Daoy (cell line): ENCODE data around the gene DCLK1. TPM values are rescaled to one million over a fixed set of nuclear protein-coding genes. Genes with fewer than 3 reads are reported as not detected.
A peak's percentile ranks its signal among the peaks of the same experiment; 100 is the strongest.

ENCODE experiments used
- DNase-seq: peaks from one replicate; pipeline ENCODE4 v3.0.0-alpha.2; 2015; ENCODE audit warnings: low read depth
- total RNA-seq: library from RNA; depleted of rRNA; stranded (reverse); fragments of >200 nt; shearing (Covaris generic); gene quantifications from 2 replicates; pipeline ENCODE4 v1.2.3, GENCODE V29; 2014

The DCLK1 gene
- total RNA-seq, 1 experiment from 2014 or later = 7.0 TPM

- no peak for DNase-seq
Observed at GRCh38 chr13:35903075-35903474, 228.1 kb downstream of the DCLK1 start.

GRCh38 chr13:35898041-35898440 is 233.1 kb downstream of the DCLK1 start:
- no peak for DNase-seq

- DNase-seq = no peak
Observed at GRCh38 chr13:35894636-35895035, 236.5 kb downstream of the DCLK1 start.

- no peak for DNase-seq
Observed at GRCh38 chr13:35892837-35893814, 238.1 kb downstream of the DCLK1 start.

- peak; percentile 62 for DNase-seq
Observed at GRCh38 chr13:35891507-35892441, 239.4 kb downstream of the DCLK1 start.

GRCh38 chr13:35889560-35889959 is 241.6 kb downstream of the DCLK1 start:
- DNase-seq = no peak

- DNase-seq = no peak
Observed at GRCh38 chr13:35888981-35889380, 242.2 kb downstream of the DCLK1 start.

- peak; percentile 36 for DNase-seq
Observed at GRCh38 chr13:35888457-35888883, 242.7 kb downstream of the DCLK1 start.

GRCh38 chr13:35887115-35887666 is 244.0 kb downstream of the DCLK1 start:
- no peak for DNase-seq

- DNase-seq = no peak
Observed at GRCh38 chr13:35886332-35887114, 244.7 kb downstream of the DCLK1 start.

GRCh38 chr13:35884211-35884760 is 246.9 kb downstream of the DCLK1 start:
- DNase-seq = no peak

GRCh38 chr13:35882722-35883497 is 248.3 kb downstream of the DCLK1 start:
- no peak for DNase-seq

GRCh38 chr13:35881360-35881759 is 249.8 kb downstream of the DCLK1 start:
- DNase-seq = no peak

- DNase-seq = no peak
Observed at GRCh38 chr13:35879111-35879510, 252.1 kb downstream of the DCLK1 start.

GRCh38 chr13:35876601-35877000 is 254.6 kb downstream of the DCLK1 start:
- no peak for DNase-seq

GRCh38 chr13:35874704-35875103 is 256.5 kb downstream of the DCLK1 start:
- DNase-seq = no peak

GRCh38 chr13:35872369-35872768 is 258.8 kb downstream of the DCLK1 start:
- DNase-seq = no peak

- no peak for DNase-seq
Observed at GRCh38 chr13:35871561-35871960, 259.6 kb downstream of the DCLK1 start.

- DNase-seq = peak; percentile 11
Observed at GRCh38 chr13:35866801-35867200, 264.4 kb downstream of the DCLK1 start.
